ENCODE measurements around the gene ABCA6.

ABCA6 gene
- total RNA-seq, result 0.35 to 1.2 (median 0.35) reads per million in 3 donors

- no peak for DNase-seq
- no peak within 1 kb of the TSS for H3K27ac ChIP-seq (ENCODE audit: insufficient read depth, low read length, poor library complexity, severe bottlenecking)
- no peaks in the 10 kb centered on the region for H3K36me3 ChIP-seq (ENCODE audit: control insufficient read depth, insufficient read depth, low read length)
- no peaks in the 10 kb centered on the region for H3K4me1 ChIP-seq (ENCODE audit: control insufficient read depth, insufficient read depth, low read length, poor library complexity, severe bottlenecking)
- no peak within 1 kb of the TSS for H3K4me3 ChIP-seq (ENCODE audit: insufficient read depth, low read depth, low read length, poor library complexity, severe bottlenecking)
- no peaks in the 10 kb centered on the region for H3K9me3 ChIP-seq (ENCODE audit: control insufficient read depth, low read length)
- no peaks in the 10 kb centered on the region for H3K27me3 ChIP-seq (replicated peaks; ENCODE audit: control insufficient read depth, insufficient read depth, low read length, poor library complexity, severe bottlenecking)
Observed at GRCh38 chr17:69141431-69142174, at the start of gene ABCA6. Gene ABCA6 (minus strand): TSS chr17:69141895. CDS start chr17:69140703, 1,192 bp downstream.

GRCh38 chr17:69188796-69189195 lies 47.1 kb upstream of the ABCA6 start:
- no peaks in the 10 kb centered on the region for H3K36me3 ChIP-seq (ENCODE audit: control insufficient read depth, insufficient read depth, low read length)
- H3K4me3 ChIP-seq (ENCODE audit: insufficient read depth, low read depth, low read length, poor library complexity, severe bottlenecking), result no peak overlapping the region
- no peaks in the 10 kb centered on the region for H3K27me3 ChIP-seq (replicated peaks; ENCODE audit: control insufficient read depth, insufficient read depth, low read length, poor library complexity, severe bottlenecking)
- DNase-seq, result no peak
- no peaks in the 10 kb centered on the region for H3K4me1 ChIP-seq (ENCODE audit: control insufficient read depth, insufficient read depth, low read length, poor library complexity, severe bottlenecking)
- no peak overlapping the region for H3K27ac ChIP-seq (ENCODE audit: insufficient read depth, low read length, poor library complexity, severe bottlenecking)
- H3K9me3 ChIP-seq (ENCODE audit: control insufficient read depth, low read length), result no peaks in the 10 kb centered on the region

GRCh38 chr17:69188064-69188463 lies 46.4 kb upstream of the ABCA6 start:
- DNase-seq, result no peak

GRCh38 chr17:69187294-69187693 lies 45.6 kb upstream of the ABCA6 start:
- Histone ChIP-seq H3K27me3 (replicated peaks; ENCODE audit: control insufficient read depth, insufficient read depth, low read length, poor library complexity, severe bottlenecking) (no peaks in the 10 kb centered on the region), H3K4me3 (ENCODE audit: insufficient read depth, low read depth, low read length, poor library complexity, severe bottlenecking) (no peak overlapping the region), H3K36me3 (ENCODE audit: control insufficient read depth, insufficient read depth, low read length) (no peaks in the 10 kb centered on the region), H3K9me3 (ENCODE audit: control insufficient read depth, low read length) (no peaks in the 10 kb centered on the region), H3K27ac (ENCODE audit: insufficient read depth, low read length, poor library complexity, severe bottlenecking) (no peak overlapping the region), H3K4me1 (ENCODE audit: control insufficient read depth, insufficient read depth, low read length, poor library complexity, severe bottlenecking) (no peaks in the 10 kb centered on the region)
- no peak for DNase-seq

More at GRCh38 chr17:69188064-69188463, 46.4 kb upstream of the ABCA6 start:
- H3K36me3 ChIP-seq (ENCODE audit: control insufficient read depth, insufficient read depth, low read length), result no peaks in the 10 kb centered on the region
- no peak overlapping the region for H3K4me3 ChIP-seq (ENCODE audit: insufficient read depth, low read depth, low read length, poor library complexity, severe bottlenecking)
- no peak overlapping the region for H3K27ac ChIP-seq (ENCODE audit: insufficient read depth, low read length, poor library complexity, severe bottlenecking)
- H3K4me1 ChIP-seq (ENCODE audit: control insufficient read depth, insufficient read depth, low read length, poor library complexity, severe bottlenecking), result no peaks in the 10 kb centered on the region
- H3K27me3 ChIP-seq (replicated peaks; ENCODE audit: control insufficient read depth, insufficient read depth, low read length, poor library complexity, severe bottlenecking), result no peaks in the 10 kb centered on the region
- no peaks in the 10 kb centered on the region for H3K9me3 ChIP-seq (ENCODE audit: control insufficient read depth, low read length)

GRCh38 chr17:69179227-69179952 lies 37.7 kb upstream of the ABCA6 start:
- DNase-seq, result no peak
- H3K27ac ChIP-seq (ENCODE audit: insufficient read depth, low read length, poor library complexity, severe bottlenecking), result no peak overlapping the region
- no peaks in the 10 kb centered on the region for H3K9me3 ChIP-seq (ENCODE audit: control insufficient read depth, low read length)
- no peaks in the 10 kb centered on the region for H3K4me1 ChIP-seq (ENCODE audit: control insufficient read depth, insufficient read depth, low read length, poor library complexity, severe bottlenecking)
- no peak overlapping the region for H3K4me3 ChIP-seq (ENCODE audit: insufficient read depth, low read depth, low read length, poor library complexity, severe bottlenecking)
- H3K27me3 ChIP-seq (replicated peaks; ENCODE audit: control insufficient read depth, insufficient read depth, low read length, poor library complexity, severe bottlenecking), result no peaks in the 10 kb centered on the region
- no peaks in the 10 kb centered on the region for H3K36me3 ChIP-seq (ENCODE audit: control insufficient read depth, insufficient read depth, low read length)

GRCh38 chr17:69176457-69176795 lies 34.7 kb upstream of the ABCA6 start:
- DNase-seq, result no peak
- no peak overlapping the region for H3K4me3 ChIP-seq (ENCODE audit: insufficient read depth, low read depth, low read length, poor library complexity, severe bottlenecking)
- H3K27me3 ChIP-seq (replicated peaks; ENCODE audit: control insufficient read depth, insufficient read depth, low read length, poor library complexity, severe bottlenecking), result no peaks in the 10 kb centered on the region
- H3K9me3 ChIP-seq (ENCODE audit: control insufficient read depth, low read length), result no peaks in the 10 kb centered on the region
- H3K27ac ChIP-seq (ENCODE audit: insufficient read depth, low read length, poor library complexity, severe bottlenecking), result no peak overlapping the region
- H3K36me3 ChIP-seq (ENCODE audit: control insufficient read depth, insufficient read depth, low read length), result no peaks in the 10 kb centered on the region
- no peaks in the 10 kb centered on the region for H3K4me1 ChIP-seq (ENCODE audit: control insufficient read depth, insufficient read depth, low read length, poor library complexity, severe bottlenecking)

GRCh38 chr17:69175625-69176456 lies 34.1 kb upstream of the ABCA6 start:
- DNase-seq, result no peak
- H3K9me3 ChIP-seq (ENCODE audit: control insufficient read depth, low read length), result no peaks in the 10 kb centered on the region
- no peaks in the 10 kb centered on the region for H3K4me1 ChIP-seq (ENCODE audit: control insufficient read depth, insufficient read depth, low read length, poor library complexity, severe bottlenecking)
- no peaks in the 10 kb centered on the region for H3K36me3 ChIP-seq (ENCODE audit: control insufficient read depth, insufficient read depth, low read length)
- no peak overlapping the region for H3K4me3 ChIP-seq (ENCODE audit: insufficient read depth, low read depth, low read length, poor library complexity, severe bottlenecking)
- no peaks in the 10 kb centered on the region for H3K27me3 ChIP-seq (replicated peaks; ENCODE audit: control insufficient read depth, insufficient read depth, low read length, poor library complexity, severe bottlenecking)
- no peak overlapping the region for H3K27ac ChIP-seq (ENCODE audit: insufficient read depth, low read length, poor library complexity, severe bottlenecking)

- Histone ChIP-seq H3K27me3 (replicated peaks; ENCODE audit: control insufficient read depth, insufficient read depth, low read length, poor library complexity, severe bottlenecking) (no peaks in the 10 kb centered on the region), H3K4me3 (ENCODE audit: insufficient read depth, low read depth, low read length, poor library complexity, severe bottlenecking) (no peak overlapping the region), H3K27ac (ENCODE audit: insufficient read depth, low read length, poor library complexity, severe bottlenecking) (no peak overlapping the region), H3K4me1 (ENCODE audit: control insufficient read depth, insufficient read depth, low read length, poor library complexity, severe bottlenecking) (no peaks in the 10 kb centered on the region), H3K9me3 (ENCODE audit: control insufficient read depth, low read length) (no peaks in the 10 kb centered on the region), H3K36me3 (ENCODE audit: control insufficient read depth, insufficient read depth, low read length) (no peaks in the 10 kb centered on the region)
- no peak for DNase-seq
Observed at GRCh38 chr17:69175262-69175624, 33.5 kb upstream of the ABCA6 start.

GRCh38 chr17:69173118-69173517 lies 31.4 kb upstream of the ABCA6 start:
- no peaks in the 10 kb centered on the region for H3K4me1 ChIP-seq (ENCODE audit: control insufficient read depth, insufficient read depth, low read length, poor library complexity, severe bottlenecking)
- no peak overlapping the region for H3K27ac ChIP-seq (ENCODE audit: insufficient read depth, low read length, poor library complexity, severe bottlenecking)
- H3K36me3 ChIP-seq (ENCODE audit: control insufficient read depth, insufficient read depth, low read length), result no peaks in the 10 kb centered on the region
- no peak for DNase-seq
- H3K9me3 ChIP-seq (ENCODE audit: control insufficient read depth, low read length), result no peaks in the 10 kb centered on the region
- no peaks in the 10 kb centered on the region for H3K27me3 ChIP-seq (replicated peaks; ENCODE audit: control insufficient read depth, insufficient read depth, low read length, poor library complexity, severe bottlenecking)
- no peak overlapping the region for H3K4me3 ChIP-seq (ENCODE audit: insufficient read depth, low read depth, low read length, poor library complexity, severe bottlenecking)

GRCh38 chr17:69170377-69170776 lies 28.7 kb upstream of the ABCA6 start:
- Histone ChIP-seq H3K27me3 (replicated peaks; ENCODE audit: control insufficient read depth, insufficient read depth, low read length, poor library complexity, severe bottlenecking) (no peaks in the 10 kb centered on the region), H3K4me3 (ENCODE audit: insufficient read depth, low read depth, low read length, poor library complexity, severe bottlenecking) (no peak overlapping the region), H3K27ac (ENCODE audit: insufficient read depth, low read length, poor library complexity, severe bottlenecking) (no peak overlapping the region), H3K9me3 (ENCODE audit: control insufficient read depth, low read length) (no peaks in the 10 kb centered on the region), H3K36me3 (ENCODE audit: control insufficient read depth, insufficient read depth, low read length) (no peaks in the 10 kb centered on the region), H3K4me1 (ENCODE audit: control insufficient read depth, insufficient read depth, low read length, poor library complexity, severe bottlenecking) (no peaks in the 10 kb centered on the region)
- DNase-seq, result no peak

Measured in effector memory CD4-positive, alpha-beta T cell (primary cell).